HG03378 (cell line): ENCODE data around the gene PPP1R12B.
"Not testable (repeated sequence)": the region's sequence is repeated elsewhere in the genome, so short reads cannot be mapped to it uniquely, and the experiment has no call there.

Experiments
- ATAC-seq: cut with Tn5 transposase; IDR thresholded peaks from one replicate; pipeline ENCODE4 v1.9.1; 2021; ENCODE audit warnings: mild to moderate bottlenecking, moderate library complexity; ENCODE audit not compliant: unreplicated experiment

Gene PPP1R12B

GRCh38 chr1:202578001-202578504 is 229.6 kb downstream of the PPP1R12B start:
- no peak for ATAC-seq

- no peak for ATAC-seq
These were observed 230.1 kb downstream of the PPP1R12B start for GRCh38 chr1:202578565-202578964.

GRCh38 chr1:202579806-202580205 is 231.3 kb downstream of the PPP1R12B start:
- ATAC-seq: no peak

DNA sequence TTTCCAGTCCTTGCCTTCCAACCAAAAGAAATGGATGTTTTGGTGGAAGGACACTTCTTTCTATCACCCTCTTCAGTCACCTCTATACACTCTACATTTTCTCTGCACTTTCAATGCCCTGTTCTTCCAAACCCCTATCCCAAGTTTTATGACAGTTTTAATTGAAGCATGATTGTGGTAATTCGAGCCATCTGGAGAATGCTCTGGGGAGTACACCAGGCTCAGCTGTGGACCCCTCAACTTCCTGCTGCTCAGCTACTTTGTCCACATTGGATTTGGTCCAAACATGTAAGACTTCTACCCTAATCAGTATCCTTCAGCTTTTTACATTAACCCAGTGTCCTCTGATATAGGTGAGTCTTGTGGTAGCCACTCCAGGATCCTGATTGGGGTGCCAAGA is 232.1 kb downstream of the PPP1R12B start:
- ATAC-seq: no peak

- not testable (repeated sequence) for ATAC-seq
These were observed 233.9 kb downstream of the PPP1R12B start for GRCh38 chr1:202582350-202582749.

DNA sequence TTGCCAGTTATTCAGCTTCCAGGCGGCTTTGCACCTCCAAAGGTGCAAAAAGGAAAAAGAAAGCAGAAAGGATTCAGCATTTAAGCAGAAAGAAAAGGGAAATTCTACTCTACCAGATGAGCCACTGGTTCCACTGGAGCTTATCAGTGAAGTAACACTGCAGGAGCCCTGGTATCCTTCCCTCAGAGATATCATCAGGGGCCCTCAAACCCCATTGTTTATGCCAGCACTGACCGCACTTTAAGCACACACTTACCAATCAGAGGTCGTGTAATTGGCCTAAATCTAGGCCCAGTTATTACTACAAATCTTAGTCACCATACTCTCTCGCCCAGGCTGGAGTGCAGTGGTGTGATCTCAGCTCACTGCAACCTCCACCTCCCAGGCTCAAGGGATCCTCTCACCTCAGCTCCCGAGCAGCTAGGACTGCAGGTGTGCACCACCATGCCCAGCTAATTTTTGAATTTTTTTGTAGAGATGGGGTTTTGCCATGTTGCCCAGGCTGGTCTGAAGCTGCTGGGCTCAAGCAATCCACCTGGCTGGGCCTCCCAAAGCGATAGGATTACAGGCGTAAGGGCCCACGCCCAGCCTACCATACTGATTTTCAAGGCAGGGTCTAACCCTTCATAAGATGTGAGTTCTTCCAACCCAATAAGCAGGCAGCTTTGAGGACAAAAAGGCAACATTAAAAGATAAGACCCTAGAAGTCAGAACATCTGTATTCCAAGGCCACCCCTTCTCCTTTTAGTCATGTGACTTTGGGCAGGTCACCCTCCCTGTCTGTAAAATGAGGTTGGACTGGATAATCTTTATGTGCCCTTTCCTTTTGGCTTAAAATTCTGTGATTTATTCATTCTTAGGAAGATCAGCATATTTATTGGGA is 236.4 kb downstream of the PPP1R12B start:
- ATAC-seq: no peak

GRCh38 chr1:202585590-202585933 is 237.1 kb downstream of the PPP1R12B start:
- no peak for ATAC-seq

GRCh38 chr1:202586018-202586821 is 237.7 kb downstream of the PPP1R12B start:
- no peak for ATAC-seq

- no peak for ATAC-seq
These were observed 238.4 kb downstream of the PPP1R12B start for GRCh38 chr1:202586871-202587270.

- ATAC-seq: no peak
These were observed 239.5 kb downstream of the PPP1R12B start for GRCh38 chr1:202587859-202588485.

DNA sequence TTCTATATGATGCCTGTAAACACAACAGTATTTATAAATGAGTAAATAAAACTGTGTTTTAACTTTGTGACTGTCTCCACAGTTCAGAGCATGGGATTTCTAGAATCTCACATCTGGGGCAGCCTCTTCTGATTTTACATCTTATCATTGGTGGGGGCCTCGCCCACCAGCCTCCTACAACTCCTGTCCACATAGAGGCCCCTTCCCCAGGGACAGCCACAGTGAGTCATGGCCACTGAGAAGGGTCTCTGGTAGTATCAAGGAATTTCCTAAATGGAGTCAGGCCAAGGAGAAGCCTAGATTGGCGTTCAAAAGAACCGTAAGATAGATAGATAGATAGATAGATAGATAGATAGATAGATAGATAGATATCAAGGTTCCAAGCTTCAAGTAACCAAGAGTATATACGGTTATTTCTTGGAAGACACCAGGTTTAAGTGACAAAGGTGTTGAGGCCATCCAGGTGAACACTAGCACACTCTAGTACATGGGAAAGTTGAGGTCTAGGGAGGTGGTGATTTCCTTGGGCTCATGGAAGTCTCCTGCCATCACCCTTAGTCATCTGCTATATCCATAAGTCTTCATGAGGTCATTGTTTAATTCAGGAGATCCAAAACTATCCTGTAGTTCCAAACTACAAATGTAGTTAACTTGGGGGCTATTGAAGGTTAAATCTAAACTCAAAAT is 240.1 kb downstream of the PPP1R12B start:
- no peak for ATAC-seq

GRCh38 chr1:202589190-202589930 is 240.9 kb downstream of the PPP1R12B start:
- ATAC-seq: no peak

- ATAC-seq: no peak
These were observed 241.6 kb downstream of the PPP1R12B start for GRCh38 chr1:202590126-202590525.

GRCh38 chr1:202590975-202591411 is 242.5 kb downstream of the PPP1R12B start:
- no peak for ATAC-seq

DNA sequence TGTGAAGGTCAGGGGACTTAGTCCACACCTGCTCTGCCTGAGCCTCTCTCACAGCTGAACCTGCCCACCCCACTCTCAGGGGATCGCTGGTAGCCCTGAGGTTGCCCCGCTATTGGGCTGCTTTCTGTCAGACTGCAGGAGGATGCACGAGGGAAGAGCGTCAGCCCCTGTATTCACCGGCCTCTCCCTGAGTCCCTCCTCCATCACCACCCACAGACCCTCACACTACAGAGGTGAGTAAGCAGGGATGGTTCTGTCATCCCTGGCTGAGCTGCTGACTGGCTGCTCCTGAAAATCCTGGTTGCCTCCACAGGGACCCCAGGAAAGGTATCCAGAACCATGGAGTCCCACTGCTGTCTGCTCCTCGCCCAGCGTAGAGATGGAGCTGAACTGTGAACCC is 243.0 kb downstream of the PPP1R12B start:
- ATAC-seq: no peak

DNA sequence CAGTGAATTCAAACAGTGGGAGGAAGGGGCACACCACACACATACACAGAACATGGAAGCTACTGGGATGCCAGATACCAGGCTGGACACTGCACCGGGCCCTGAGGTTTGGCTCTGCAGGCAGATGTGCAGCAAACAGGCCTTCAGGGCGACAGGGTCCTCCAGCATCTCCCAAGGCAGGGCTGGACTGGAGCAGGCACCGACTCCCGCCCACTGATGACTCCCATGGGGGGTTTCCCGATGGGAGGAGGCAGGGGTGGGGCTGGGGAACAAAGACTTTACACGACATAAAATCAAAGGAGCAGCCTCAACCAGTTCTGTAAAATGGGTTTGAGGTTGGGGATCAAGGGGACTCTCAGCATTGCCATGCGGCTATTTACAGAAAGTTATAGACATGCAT is 243.6 kb downstream of the PPP1R12B start:
- no peak for ATAC-seq

- ATAC-seq: no peak
These were observed 245.3 kb downstream of the PPP1R12B start for GRCh38 chr1:202593845-202594244.

GRCh38 chr1:202596638-202597037 is 248.1 kb downstream of the PPP1R12B start:
- no peak for ATAC-seq

- no peak for ATAC-seq
These were observed 248.7 kb downstream of the PPP1R12B start for GRCh38 chr1:202597090-202597761.
